Mucosa of descending colon (tissue), 3 donors: ENCODE measurements around the gene LRRC28. TPM values are rescaled to one million over a fixed set of nuclear protein-coding genes. Genes with fewer than 3 reads are reported as not detected.

Source experiments
- ATAC-seq: fragments of 200-7000 bp; cut with Tn5 transposase; one replicate; pipeline ENCODE4 v1.9.1; 2020; ENCODE audit warnings: mild to moderate bottlenecking, moderate library complexity
- DNase-seq, 3 donors: peaks; one replicate each; pipeline ENCODE4 v3.0.0-alpha.2; 2020
- H3K36me3 ChIP-seq: fragments of 200-600 bp; one replicate; pipeline ENCODE4 v1.8.0; 2021; ENCODE audit warnings: low read depth, mild to moderate bottlenecking
- H3K4me1 ChIP-seq: fragments of 200-600 bp; one replicate; pipeline ENCODE4 v1.8.0; 2021; ENCODE audit warnings: low read depth, mild to moderate bottlenecking
- H3K4me3 ChIP-seq: fragments of 200-600 bp; one replicate; pipeline ENCODE4 v1.8.0; 2021; ENCODE audit warnings: mild to moderate bottlenecking
- H3K9me3 ChIP-seq: fragments of 200-600 bp; one replicate; pipeline ENCODE4 v1.8.0; 2021; ENCODE audit warnings: mild to moderate bottlenecking
- CTCF ChIP-seq: fragments of 200-600 bp; IDR thresholded peaks from one replicate; pipeline ENCODE4 v1.8.0; 2022; ENCODE audit warnings: antibody characterized with exemption, mild to moderate bottlenecking
- intact Hi-C, 2 donors: fragments of 100-400 bp; cut with DNase I in 1 of 2; cut with micrococcal nuclease in 1 of 2; formaldehyde crosslinking; loops; one replicate each; pipeline versions ENCODE4 v1.11.0 to v1.11.1; 2022; cut with DNase I, micrococcal nuclease
- total RNA-seq, 3 donors: library from RNA; stranded (reverse); fragmentation: NEBNext Ultra II Directional in 2 of 3; extraction: Animal tissue kit (Norgen Biotek cat#: 25700) in 2 of 3; gene quantifications; one replicate each; pipeline versions ENCODE4 v1.2.1 to v1.2.4, GENCODE V29; 2021 to 2023
- donor health status: DM: no; HTN: no; CAD: no; lungs with moderate emphysema.
- donor health status: DM: no; HTN: no; CAD: no.
- donor health status: DM: no; HTN: yes; CAD: no.

The LRRC28 gene
- total RNA-seq, 3 donors from 2014 or later, result 26.0 to 41.6 (median 27.7) TPM

- no peaks in the 10 kb centered on the region for H3K9me3 ChIP-seq
- TF ChIP-seq CTCF, result no peak
- H3K36me3 ChIP-seq, result no peaks in the 10 kb centered on the region
- H3K4me3 ChIP-seq, result no peak overlapping the region
- H3K4me1 ChIP-seq, result peaks cover 8% of the 10 kb centered on the region
- ATAC-seq (no peak), DNase-seq (no peak)
- intact Hi-C loops, result no loop called here
Measured at GRCh38 chr15:99250001-99250400, 1.3 kb upstream of the LRRC28 start.

- Histone ChIP-seq H3K9me3 (no peaks in the 10 kb centered on the region), H3K36me3 (no peaks in the 10 kb centered on the region), H3K4me3 (no peak overlapping the region), H3K4me1 (peaks cover 8% of the 10 kb centered on the region)
- intact Hi-C loops, result no loop called here
- no peak for TF ChIP-seq CTCF
- ATAC-seq (no peak), DNase-seq (no peak)
Measured at GRCh38 chr15:99250494-99250856, 806 bp upstream of the LRRC28 start.

GRCh38 chr15:99252326-99252725 lies 1.0 kb downstream of the LRRC28 start:
- no peak for DNase-seq
- Histone ChIP-seq H3K4me1 (peaks cover 8% of the 10 kb centered on the region), H3K9me3 (no peaks in the 10 kb centered on the region), H3K4me3 (no peak overlapping the region), H3K36me3 (no peaks in the 10 kb centered on the region)
- ATAC-seq, result no peak
- no peak for TF ChIP-seq CTCF
- intact Hi-C loops, result no loop called here

GRCh38 chr15:99253381-99254090 lies 2.3 kb downstream of the LRRC28 start:
- Histone ChIP-seq H3K36me3 (no peaks in the 10 kb centered on the region), H3K4me1 (peaks cover 8% of the 10 kb centered on the region), H3K9me3 (no peaks in the 10 kb centered on the region), H3K4me3 (no peak overlapping the region)
- DNase-seq (no peak), ATAC-seq (no peak)
- intact Hi-C loops, result no loop called here
- TF ChIP-seq CTCF, result no peak

- Histone ChIP-seq H3K4me1 (no peaks in the 10 kb centered on the region), H3K4me3 (no peak overlapping the region), H3K9me3 (no peaks in the 10 kb centered on the region), H3K36me3 (no peaks in the 10 kb centered on the region)
- intact Hi-C loops, result no loop called here
- ATAC-seq (peak; percentile 58), DNase-seq (peak in 2 of 3 donors; percentile 38 to 42)
- TF ChIP-seq CTCF, result no peak
Measured at GRCh38 chr15:99257107-99257750, 5.9 kb downstream of the LRRC28 start.
